Omental fat pad (tissue), 4 donors: ENCODE results near the gene DNM1. TPM values are rescaled to one million over a fixed set of nuclear protein-coding genes. Genes with fewer than 3 reads are reported as not detected.

Experiments
- ATAC-seq: fragments of 150-250 bp; one replicate; pipeline ENCODE4 v1.9.1; 2016; ENCODE audit warnings: mild to moderate bottlenecking, moderate library complexity; ENCODE audit not compliant: low FRiP score
- DNase-seq: peaks from one replicate; pipeline ENCODE4 v3.0.0-alpha.2; 2019; ENCODE audit warnings: low spot score
- CTCF ChIP-seq, 3 donors: fragments of 450-650 bp; IDR thresholded peaks; one replicate each; pipeline ENCODE4 v1.5.1; 2016 to 2017; ENCODE audit warnings: antibody characterized with exemption in 3 of 3, mild to moderate bottlenecking in 3 of 3, moderate library complexity in 2 of 3
- total RNA-seq, 4 donors: library from RNA; depleted of rRNA; stranded (reverse); fragments of >200 nt; gene quantifications; one replicate each; pipeline ENCODE4 v1.1.0, GENCODE V29; 2016

The DNM1 gene
- total RNA-seq, 4 donors from 2014 or later, result 4.0 to 60.5 (median 20.0) TPM

- TF ChIP-seq CTCF (IDR thresholded peaks at IDR 0.05), result no peak
- DNase-seq (no peak), ATAC-seq (no peak)
Measured at GRCh38 chr9:128167209-128167608, 36.0 kb upstream of the DNM1 start.

GRCh38 chr9:128168731-128169308, 34.4 kb upstream of the DNM1 start:
- TF ChIP-seq CTCF (IDR thresholded peaks at IDR 0.05), result no peak
- ATAC-seq (no peak), DNase-seq (no peak)

- ATAC-seq (no peak), DNase-seq (no peak)
- TF ChIP-seq CTCF (IDR thresholded peaks at IDR 0.05), result no peak
Measured at GRCh38 chr9:128169492-128169891, 33.7 kb upstream of the DNM1 start.

GRCh38 chr9:128169925-128170324, 33.3 kb upstream of the DNM1 start:
- DNase-seq (no peak), ATAC-seq (no peak)
- TF ChIP-seq CTCF (IDR thresholded peaks at IDR 0.05), result no peak

- ATAC-seq, result no peak
Measured at GRCh38 chr9:128174062-128174461, 29.1 kb upstream of the DNM1 start.

GRCh38 chr9:128175102-128175563, 28.0 kb upstream of the DNM1 start:
- no peak for ATAC-seq
- DNase-seq, result no peak
- no peak for TF ChIP-seq CTCF (IDR thresholded peaks at IDR 0.05)

More at GRCh38 chr9:128174062-128174461, 29.1 kb upstream of the DNM1 start:
- no peak for TF ChIP-seq CTCF (IDR thresholded peaks at IDR 0.05)
- no peak for DNase-seq

- DNase-seq (no peak), ATAC-seq (no peak)
- TF ChIP-seq CTCF (IDR thresholded peaks at IDR 0.05), result no peak
Measured at GRCh38 chr9:128175726-128176125, 27.5 kb upstream of the DNM1 start.
